Erythroblast (primary cell): ENCODE measurements around the gene ERC2.

Experiments used
- GATA1 ChIP-seq: IDR thresholded peaks from 2 replicates; pipeline ENCODE4 v1.6.1; 2011; ENCODE audit warnings: low read depth, mild to moderate bottlenecking, control low read depth, low read length, moderate library complexity
- POLR2A ChIP-seq: IDR thresholded peaks from 2 replicates; pipeline ENCODE4 v1.6.1; 2011; ENCODE audit warnings: mild to moderate bottlenecking, low read length

GRCh38 chr3:56260262-56260661 lies 208.0 kb downstream of the ERC2 start:
- no peak for TF ChIP-seq POLR2A
- TF ChIP-seq GATA1, result no peak
